Mammary epithelial cell (primary cell): ENCODE data around the gene SEC11A.

Source experiments
- EZH2 ChIP-seq: IDR thresholded peaks from 2 replicates; pipeline ENCODE4 v1.6.1; 2012; ENCODE audit warnings: low read length, inconsistent platforms, borderline replicate concordance
- TF ChIP-seq, protein P1 (sequence below), 2 donors: IDR thresholded peaks in 1 of 2; conservative IDR thresholded peaks in 1 of 2; 2 replicates each; pipeline ENCODE4 v1.5.1; 2011 to 2012; ENCODE audit warnings: inconsistent platforms in 2 of 2, low read length in 2 of 2, mild to moderate bottlenecking in 2 of 2, control low read depth in 1 of 2, low read depth in 1 of 2; ENCODE audit not compliant: insufficient read depth in 1 of 2; ENCODE audit errors: extremely low read depth in 1 of 2

DNA sequence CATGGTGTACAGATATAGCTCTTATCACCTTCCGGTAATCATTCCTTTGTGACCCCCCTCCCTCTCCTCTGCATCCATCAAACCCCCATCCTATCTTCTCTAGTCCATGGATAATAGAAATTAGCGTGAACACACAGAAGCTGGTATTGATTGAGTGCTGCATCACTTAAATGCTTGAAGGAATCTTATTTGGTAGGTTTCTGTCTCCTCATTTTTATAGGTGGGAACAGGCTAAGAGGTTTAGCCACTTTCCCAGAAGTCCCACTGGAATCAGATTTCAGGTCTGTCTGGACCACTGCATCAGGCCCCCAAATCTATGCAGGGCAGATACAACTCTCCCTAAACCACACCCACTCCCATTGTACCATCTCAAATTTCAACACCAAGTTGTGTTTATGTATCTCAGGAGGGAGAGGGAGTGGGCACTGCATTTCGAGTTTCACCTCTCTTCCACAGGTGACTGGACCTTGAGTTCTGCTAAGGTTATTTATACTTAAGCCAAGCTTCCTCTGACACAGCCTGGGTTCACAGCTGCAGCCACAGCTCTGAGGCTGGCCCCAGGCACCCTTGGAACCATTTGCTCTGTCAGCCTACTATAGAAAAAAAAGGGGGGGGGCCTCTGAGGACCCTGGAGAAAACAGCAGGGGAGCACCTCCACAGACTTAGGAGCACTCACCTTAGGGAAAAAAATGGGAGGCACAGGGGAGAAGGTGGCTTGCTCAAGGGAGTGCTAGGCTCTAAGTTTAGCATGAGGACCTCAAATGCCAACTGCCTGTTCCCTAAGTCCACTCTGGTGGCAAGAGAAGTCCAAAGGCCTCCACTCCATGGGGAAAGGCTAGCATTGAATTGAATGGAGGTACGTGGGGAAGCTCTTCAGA is 55.8 kb downstream of the SEC11A start:
- TF ChIP-seq, protein P1, sequence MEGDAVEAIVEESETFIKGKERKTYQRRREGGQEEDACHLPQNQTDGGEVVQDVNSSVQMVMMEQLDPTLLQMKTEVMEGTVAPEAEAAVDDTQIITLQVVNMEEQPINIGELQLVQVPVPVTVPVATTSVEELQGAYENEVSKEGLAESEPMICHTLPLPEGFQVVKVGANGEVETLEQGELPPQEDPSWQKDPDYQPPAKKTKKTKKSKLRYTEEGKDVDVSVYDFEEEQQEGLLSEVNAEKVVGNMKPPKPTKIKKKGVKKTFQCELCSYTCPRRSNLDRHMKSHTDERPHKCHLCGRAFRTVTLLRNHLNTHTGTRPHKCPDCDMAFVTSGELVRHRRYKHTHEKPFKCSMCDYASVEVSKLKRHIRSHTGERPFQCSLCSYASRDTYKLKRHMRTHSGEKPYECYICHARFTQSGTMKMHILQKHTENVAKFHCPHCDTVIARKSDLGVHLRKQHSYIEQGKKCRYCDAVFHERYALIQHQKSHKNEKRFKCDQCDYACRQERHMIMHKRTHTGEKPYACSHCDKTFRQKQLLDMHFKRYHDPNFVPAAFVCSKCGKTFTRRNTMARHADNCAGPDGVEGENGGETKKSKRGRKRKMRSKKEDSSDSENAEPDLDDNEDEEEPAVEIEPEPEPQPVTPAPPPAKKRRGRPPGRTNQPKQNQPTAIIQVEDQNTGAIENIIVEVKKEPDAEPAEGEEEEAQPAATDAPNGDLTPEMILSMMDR (conservative IDR thresholded peaks at IDR 0.05 in 1 of 2, IDR thresholded peaks at IDR 0.05 in 1 of 2; ENCODE audit: extremely low read depth in 1 of 2, insufficient read depth in 1 of 2, low read depth in 1 of 2, low read length in 2 of 2), result no peak
- TF ChIP-seq EZH2, result no peak
